Erythroblast (primary cell): ENCODE data around the gene UBN1.
A peak's percentile ranks its signal among the peaks of the same experiment; 100 is the strongest.

Source experiments
- DNase-seq, 2 experiments: peaks; one replicate each; lab custom pipeline; 2025; lab: John Stamatoyannopoulos, UW
- GATA1 ChIP-seq: IDR thresholded peaks from 2 replicates; pipeline ENCODE4 v1.6.1; 2011; ENCODE audit warnings: low read depth, mild to moderate bottlenecking, control low read depth, low read length, moderate library complexity
- POLR2A ChIP-seq: IDR thresholded peaks from 2 replicates; pipeline ENCODE4 v1.6.1; 2011; ENCODE audit warnings: mild to moderate bottlenecking, low read length

UBN1 gene

DNA sequence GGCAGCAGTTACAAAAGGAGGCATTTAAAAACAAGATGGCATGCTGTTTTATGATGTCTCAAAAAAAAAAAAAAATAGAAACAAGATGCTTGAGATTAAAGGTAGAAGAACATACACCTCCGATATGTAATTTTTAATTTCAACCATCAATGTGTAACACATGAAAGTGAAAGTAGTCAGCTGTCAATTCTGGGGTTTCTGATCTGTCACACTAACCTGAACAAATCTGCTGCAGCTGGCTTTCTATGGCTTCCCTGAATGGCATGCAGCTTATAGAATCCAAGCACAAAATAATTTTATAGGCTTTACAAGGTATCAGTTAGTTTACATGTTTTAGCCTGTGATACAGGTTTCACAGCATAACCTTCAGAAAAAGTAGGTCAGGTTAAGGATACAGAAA, 13.7 kb upstream of the UBN1 start:
- TF ChIP-seq POLR2A (no peak), GATA1 (no peak)
- DNase-seq = peak in 1 of 2 experiments; percentile 54

GRCh38 chr16:4836727-4837126, 10.6 kb upstream of the UBN1 start:
- DNase-seq = no peak
- no peak for TF ChIP-seq GATA1
- TF ChIP-seq POLR2A = no peak

DNA sequence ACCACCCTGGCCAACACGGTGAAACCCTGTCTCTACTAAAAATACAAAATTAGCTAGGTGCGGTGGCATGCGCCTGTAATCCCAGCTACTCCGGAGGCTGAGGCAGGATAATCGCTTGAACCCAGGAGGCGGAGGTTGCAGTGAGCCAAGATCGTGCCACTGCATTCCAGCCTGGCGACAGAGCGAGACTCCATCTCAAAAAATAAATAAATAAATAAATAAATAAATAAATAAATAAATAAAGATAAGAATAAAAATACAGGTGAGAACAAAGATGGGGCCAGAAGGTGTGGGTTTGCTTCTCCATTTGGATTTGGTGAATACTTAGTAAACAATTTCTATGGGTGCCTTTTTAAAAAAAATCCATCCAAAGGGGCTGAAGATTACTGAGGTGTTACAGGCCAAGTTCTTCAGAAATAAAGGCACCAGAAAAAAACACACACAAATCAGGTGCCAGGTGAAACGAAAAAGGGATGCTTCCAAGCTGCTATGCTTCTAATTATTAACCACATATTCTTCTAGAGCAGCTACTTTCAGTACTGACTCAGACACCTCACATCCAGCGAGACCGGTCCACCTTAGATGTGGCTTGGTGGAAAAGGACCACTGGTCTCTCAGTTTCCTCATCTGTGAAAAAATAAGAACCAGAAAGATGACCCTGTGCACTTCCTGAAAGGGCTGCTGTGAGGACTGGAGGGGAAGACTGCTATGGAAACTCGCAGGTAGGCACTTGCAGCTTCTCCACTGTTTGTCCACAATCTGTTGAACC, 9.4 kb upstream of the UBN1 start:
- no peak for DNase-seq
- no peak for TF ChIP-seq POLR2A
- TF ChIP-seq GATA1 = no peak

DNA sequence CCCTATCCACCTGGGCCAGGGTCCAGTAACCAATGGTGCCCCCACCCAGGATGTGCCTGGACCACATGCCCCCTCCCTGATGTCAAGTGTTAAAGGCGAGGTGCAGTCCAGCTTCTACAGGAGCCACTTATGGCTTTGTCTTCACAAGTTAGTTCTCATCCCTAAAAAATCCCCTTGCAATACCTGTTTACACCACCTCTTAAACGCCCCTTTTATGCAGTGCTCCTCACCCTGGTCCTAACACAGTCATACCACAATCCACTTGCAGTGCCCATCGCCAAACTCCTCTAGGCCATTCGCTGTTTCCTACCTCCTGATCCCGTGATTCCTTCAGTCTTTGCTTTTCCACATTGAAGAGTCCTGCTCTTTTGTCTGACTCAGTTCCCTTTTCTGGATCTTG, 7.3 kb upstream of the UBN1 start:
- no peak for DNase-seq
- TF ChIP-seq GATA1 (no peak), POLR2A (no peak)

GRCh38 chr16:4840984-4841383, 6.3 kb upstream of the UBN1 start:
- TF ChIP-seq POLR2A (no peak), GATA1 (no peak)
- DNase-seq = no peak

DNA sequence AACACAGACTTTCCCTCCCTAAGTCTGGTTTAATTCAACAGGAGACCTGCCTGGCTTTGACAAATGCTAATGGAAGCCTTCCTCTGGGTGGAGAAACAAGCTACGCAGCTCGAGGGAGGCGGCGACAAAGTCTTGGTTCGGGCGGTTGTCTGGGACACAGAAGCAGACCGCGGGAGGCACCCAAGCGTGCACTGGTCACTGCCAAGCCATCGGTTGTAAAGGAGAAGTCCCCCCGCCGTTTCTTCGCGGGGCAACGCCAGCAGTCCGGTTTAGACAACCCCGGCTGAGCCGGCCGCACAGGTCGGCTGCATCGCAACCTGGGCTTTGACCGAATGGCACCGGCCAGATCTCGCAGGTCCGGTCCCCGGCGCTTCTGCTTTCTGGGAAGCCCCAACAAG, 779 bp upstream of the UBN1 start:
- peak; percentile 82 to 83 for DNase-seq

GRCh38 chr16:4847774-4848587, 700 bp downstream of the UBN1 start:
- TF ChIP-seq POLR2A = no peak
- TF ChIP-seq GATA1 = no peak
- peak; percentile 82 to 87 for DNase-seq

More for the DNA sequence above, 779 bp upstream of the UBN1 start:
- TF ChIP-seq GATA1 (no peak), POLR2A (peak; percentile 44)

- peak; percentile 19 to 27 for DNase-seq
- TF ChIP-seq GATA1 = no peak
- TF ChIP-seq POLR2A = no peak
Observed at GRCh38 chr16:4850211-4850610, 2.9 kb downstream of the UBN1 start.

DNA sequence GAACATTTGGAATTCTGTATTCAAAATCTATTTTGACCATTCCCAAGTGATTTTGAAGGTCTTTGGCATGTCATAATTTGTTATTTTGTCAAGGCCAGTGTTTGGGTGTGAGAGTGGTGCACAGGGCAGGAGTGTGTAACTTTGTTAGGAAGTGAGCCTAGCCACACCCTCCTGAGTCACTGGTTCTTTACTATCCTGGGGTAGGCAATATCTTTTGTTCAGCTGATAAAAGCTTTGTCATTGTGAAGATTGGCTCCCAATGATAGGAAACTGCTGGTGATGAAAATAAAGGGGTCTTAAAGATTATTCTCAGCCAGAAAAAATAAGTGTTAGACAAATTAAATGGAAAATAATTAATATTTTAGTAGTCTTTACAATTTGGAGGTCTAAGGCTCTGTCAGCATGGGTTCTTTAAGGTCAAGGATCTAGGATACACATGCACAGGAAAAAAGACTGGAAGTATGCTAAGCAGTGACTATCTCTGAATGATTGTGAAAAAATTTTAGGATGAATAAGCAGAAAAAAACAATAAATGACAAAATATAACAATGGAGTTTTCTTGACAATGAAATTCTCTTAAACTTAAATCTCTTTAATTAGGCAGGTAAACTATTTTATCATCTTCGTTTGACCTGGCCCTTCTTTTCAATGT, 5.1 kb downstream of the UBN1 start:
- TF ChIP-seq POLR2A = no peak
- TF ChIP-seq GATA1 = no peak

DNA sequence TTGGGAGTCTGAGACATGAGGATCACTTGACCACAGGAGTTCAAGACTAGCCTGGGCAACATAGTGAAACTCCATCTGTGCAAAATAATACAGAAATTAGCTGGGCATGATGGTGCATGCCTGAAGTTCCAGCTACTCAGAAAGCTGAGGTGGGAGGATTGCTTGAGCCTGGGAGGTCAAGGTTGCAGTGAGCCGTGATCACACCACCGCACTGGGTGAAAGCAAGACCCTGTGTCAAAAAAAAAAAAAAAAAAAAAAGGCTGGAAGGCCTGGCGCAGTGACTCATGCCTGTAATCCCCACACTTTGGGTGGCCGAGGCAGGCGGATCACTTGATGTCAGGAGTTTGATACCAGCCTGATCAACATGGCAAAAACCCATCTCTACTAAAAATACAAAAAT, 8.1 kb downstream of the UBN1 start:
- TF ChIP-seq POLR2A = no peak
- TF ChIP-seq GATA1 = no peak

More for the DNA sequence above, 5.1 kb downstream of the UBN1 start:
- DNase-seq = peak; percentile 57 to 64

DNA sequence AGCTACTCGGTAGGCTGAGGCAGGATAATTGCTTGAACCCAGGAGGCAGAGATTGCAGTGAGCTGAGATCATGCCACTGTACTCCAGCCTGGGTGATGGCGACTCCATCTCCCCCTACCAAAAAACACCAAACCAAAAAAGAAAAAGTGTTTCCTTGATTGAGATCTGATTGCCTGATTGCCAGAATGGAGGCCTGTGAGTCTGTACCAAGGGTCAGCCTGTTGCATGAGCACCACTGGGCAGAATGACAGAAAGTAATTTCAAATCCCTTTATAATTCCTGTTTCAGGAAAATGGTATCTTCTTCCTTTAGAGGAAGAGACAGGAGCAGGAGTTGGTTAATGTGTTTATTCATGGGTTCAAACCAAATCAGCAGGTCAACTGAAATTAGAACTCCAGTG, 8.5 kb downstream of the UBN1 start:
- DNase-seq = no peak
- TF ChIP-seq GATA1 (no peak), POLR2A (no peak)

More for the DNA sequence above, 8.1 kb downstream of the UBN1 start:
- no peak for DNase-seq

DNA sequence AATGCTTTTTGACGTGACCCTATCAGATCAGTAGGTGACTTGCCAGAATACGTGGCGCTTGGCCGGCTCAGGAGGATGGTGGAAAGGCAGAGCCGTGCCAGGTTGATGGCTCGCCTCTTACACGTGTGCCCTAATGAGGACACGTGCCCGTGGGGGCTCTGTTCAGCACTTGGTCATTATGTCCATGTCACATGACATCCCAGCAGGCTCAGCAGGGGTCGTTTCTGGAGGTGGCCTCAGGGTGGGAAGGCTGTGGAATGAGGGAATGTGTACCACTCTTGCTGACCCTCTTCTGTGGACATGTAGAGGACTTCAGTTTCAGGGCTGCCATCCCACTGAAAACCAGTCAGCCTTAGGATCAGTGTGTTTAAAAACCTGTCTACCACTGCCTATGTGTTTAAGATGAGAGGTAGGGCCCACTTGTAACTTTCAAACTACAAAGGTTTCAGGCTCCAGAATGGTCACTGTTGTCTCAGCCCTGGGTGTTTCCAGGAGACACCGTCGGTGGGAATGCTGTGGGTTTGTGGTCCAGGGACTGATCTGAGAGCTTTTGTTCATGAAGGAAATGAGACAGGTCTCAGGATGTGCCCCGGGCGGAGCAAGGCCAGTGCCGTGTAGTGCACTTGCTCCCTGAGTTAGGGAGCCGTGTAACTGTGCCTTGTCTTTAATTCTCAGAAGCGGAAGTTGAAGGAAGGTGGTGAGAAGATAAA, 12.1 kb downstream of the UBN1 start:
- DNase-seq = no peak
- no peak for TF ChIP-seq POLR2A
- no peak for TF ChIP-seq GATA1

DNA sequence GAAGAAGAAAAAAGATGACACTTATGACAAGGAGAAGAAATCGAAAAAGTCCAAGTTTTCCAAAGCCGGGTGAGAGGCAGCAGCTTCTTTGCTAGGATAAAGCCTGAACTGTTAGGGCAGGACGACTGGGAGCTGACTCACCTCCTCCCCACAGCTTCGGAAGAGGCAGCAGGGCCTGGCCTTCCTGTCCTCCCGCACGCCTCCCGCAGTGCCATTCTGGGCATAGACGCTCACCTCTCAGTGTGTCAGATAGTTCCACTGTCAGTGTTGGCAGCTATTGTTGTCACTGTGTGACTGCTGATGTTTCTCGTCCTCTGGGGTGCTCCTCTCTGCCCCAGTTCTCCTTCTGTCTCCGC, 12.6 kb downstream of the UBN1 start:
- DNase-seq = no peak
- no peak for TF ChIP-seq GATA1
